ENCODE measurements around the gene ABCC1. TPM values are rescaled to one million over a fixed set of nuclear protein-coding genes. Genes with fewer than 3 reads are reported as not detected.
"Not testable (repeated sequence)": the region's sequence is repeated elsewhere in the genome, so short reads cannot be mapped to it uniquely, and the experiment has no call there.

Gene ABCC1
- total RNA-seq, 1 experiment from 2014 or later = 35.2 TPM

- DNase-seq (ENCODE audit: low spot score) = peak; percentile 59
Measured at GRCh38 chr16:15946257-15947044, 3.0 kb upstream of the ABCC1 start.

DNA sequence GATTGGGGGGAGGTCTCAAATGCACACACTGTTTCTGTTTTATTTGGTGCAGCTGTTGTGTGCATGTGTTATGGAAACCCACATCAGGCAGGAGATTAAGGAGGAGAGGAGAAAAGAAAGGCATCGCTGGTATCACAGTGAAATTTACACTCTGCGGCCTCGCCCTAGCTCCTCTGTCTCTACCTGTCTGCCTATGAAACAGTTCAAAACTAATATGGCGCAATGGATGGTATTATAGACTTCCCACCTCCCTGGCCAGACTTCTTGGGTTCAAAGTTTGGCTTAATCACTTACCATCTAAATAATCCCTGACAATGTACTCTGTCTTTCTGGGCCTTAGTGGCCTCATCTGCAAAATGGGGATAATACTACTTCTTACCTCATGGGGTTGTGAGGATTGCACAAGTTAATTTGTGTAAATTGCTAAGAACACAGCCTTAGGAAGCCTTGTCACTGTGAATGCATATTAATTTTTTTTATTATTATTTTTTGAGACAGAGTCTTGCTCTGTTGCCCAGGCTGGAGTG, 1.4 kb upstream of the ABCC1 start:
- no peak for DNase-seq (ENCODE audit: low spot score)

DNA sequence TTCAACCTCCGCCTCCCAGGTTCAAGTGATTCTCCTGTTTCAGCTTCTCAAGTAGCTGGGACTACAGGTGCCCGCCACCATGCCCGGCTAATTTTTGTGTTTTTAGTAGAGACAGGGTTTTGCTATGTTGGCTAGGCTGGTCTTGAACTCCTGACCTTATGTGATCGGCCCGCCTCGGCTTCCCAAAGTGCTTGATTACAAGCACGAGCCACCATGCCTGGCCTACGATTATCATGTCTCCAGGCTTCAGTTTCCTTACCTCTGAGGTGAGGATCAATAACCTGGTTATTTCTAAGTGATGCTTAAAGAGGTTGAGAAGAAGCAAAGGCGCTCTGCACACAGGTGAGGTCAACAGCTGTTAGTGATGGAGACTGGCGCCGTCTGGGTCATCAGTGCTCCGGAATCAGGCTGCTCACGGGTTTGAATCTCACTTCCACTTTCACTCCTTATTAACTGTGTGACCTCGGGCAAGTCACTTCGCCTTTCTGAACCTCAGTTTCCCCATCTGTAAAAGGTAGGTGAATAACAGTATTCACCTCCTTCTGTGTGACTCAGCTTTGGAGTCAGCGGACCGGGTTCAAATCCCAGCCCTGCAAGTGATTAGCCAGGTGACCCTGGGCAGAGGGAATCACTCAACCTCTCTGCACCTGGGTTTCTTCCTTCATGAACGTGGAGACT, 745 bp upstream of the ABCC1 start:
- DNase-seq (ENCODE audit: low spot score) = peak; percentile 5

- peak; percentile 55 for DNase-seq (ENCODE audit: low spot score)
Measured at GRCh38 chr16:15950161-15950854, 892 bp downstream of the ABCC1 start.

- no peak for DNase-seq (ENCODE audit: low spot score)
Measured at GRCh38 chr16:15950869-15951268, 1.5 kb downstream of the ABCC1 start.

- no peak for DNase-seq (ENCODE audit: low spot score)
Measured at GRCh38 chr16:15951852-15952251, 2.4 kb downstream of the ABCC1 start.

DNA sequence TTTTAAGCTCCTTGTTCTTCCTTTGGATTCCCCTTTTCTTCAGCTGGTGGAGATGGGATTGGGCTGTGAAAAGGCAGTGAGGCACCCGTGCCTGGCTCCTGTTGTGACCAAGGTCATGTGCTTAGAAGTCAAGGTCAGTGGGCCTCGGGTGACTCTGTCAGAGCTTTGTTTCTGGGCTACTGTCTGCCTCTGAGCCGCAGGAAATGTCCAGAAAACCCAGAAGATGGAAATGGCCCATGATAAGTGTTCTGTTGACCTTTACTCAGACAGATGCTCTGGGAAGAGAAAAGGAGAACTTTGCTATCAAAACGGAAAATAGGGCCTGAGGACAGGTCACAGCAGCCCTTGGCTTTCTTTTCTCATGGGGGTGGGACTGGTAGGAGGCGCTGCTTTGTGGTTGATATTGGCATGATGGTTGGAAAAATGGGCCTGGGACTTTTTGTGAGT, 2.9 kb downstream of the ABCC1 start:
- no peak for DNase-seq (ENCODE audit: low spot score)

GRCh38 chr16:15953477-15953876, 4.1 kb downstream of the ABCC1 start:
- no peak for DNase-seq (ENCODE audit: low spot score)

DNA sequence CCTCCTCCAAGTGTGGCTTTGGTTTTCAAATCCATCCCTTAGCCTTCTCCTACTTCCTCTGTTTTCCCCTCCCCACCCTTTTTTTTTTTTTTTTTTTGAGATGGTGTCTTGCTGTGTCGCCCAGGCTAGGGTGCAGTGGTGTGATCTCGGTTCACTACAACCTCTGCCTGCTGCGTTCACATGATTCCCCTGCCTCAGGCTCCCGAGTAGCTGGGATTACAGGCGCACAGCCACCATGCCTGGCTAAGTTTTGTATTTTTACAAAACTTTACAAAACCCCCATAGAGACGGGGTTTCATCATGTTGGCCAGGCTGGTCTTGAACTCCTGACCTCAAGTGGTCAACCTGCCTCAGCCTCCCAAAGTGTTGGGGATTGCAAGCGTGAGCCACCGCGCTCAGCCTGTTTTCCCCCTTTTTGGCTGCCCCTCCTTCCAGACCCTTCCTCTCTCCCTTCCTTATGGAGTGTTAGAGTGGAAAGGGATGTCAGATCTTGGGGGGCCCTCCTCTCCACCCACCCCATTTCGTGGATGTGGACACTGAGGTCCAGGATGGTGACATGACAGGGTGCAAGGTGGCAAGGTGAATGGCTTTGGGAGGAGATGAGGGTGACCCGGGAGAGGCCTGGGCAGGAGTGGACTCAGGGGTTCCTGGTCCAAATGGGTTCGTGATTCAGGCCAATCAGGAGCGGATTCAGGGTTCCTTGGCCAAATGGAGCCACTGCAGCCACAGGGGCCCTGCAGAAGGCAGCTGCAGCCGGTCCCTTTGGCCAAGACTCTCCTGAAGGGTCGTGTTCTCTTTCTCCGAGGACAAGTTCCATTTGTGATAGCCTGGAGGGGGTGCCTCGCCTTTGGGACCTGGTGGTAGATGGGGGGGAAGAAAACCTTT, 4.8 kb downstream of the ABCC1 start:
- no peak for DNase-seq (ENCODE audit: low spot score)

GRCh38 chr16:15954814-15955151, 5.4 kb downstream of the ABCC1 start:
- DNase-seq (ENCODE audit: low spot score) = no peak

DNA sequence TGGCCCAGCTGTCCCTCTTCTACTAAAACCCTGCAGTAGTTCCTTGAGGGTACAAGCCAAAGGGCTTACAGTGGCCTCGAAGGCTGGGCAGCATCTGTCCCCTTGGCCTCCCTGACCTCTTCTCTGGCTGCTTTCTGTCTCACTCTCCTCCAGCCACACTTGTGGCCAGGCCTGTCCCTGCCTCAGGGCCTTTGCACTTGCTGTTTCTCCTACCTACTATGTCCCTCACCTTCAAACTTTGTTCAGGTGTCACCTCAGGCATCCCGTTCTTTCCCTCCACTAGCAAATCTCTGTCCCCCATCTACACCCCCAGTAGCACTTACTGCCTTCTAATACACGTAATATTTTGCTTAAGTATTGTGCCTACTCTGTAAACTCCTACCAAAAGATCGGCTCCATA, 6.0 kb downstream of the ABCC1 start:
- no peak for DNase-seq (ENCODE audit: low spot score)

GRCh38 chr16:15956106-15956505, 6.7 kb downstream of the ABCC1 start:
- not testable (repeated sequence) for DNase-seq (ENCODE audit: low spot score)

DNA sequence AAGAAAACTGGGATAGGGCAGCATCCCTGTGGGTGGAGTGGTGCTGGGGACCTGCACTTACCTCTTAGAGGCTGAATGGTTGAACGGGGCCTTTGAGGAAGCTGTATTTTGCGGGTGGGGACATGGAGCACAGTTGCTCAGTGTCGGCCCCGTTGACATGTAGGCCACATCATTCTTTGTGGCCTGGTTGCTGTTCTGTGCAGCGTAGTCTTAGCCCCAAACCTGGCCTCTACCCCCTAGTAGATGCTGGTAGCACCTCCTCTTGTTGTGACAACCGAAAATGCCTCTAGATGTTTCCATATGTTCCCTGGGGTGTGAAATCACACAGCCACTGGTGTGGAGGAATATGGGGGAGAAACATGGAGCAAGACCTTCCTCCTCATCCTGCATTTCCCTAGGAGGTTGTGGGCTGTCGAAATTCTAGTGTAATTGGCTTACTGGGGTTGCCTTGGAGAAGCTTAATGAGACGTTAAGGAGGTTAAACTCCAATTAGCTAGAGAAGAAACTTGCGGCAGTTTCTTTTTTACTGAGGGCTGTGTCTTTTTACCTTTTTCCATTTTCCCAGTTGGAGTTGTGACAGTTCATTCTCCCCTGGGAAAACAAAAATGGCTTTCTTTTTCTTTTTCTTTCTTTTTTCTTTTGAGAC, 9.4 kb downstream of the ABCC1 start:
- no peak for DNase-seq (ENCODE audit: low spot score)

- DNase-seq (ENCODE audit: low spot score) = no peak
Measured at GRCh38 chr16:15960124-15960971, 10.9 kb downstream of the ABCC1 start.

DNA sequence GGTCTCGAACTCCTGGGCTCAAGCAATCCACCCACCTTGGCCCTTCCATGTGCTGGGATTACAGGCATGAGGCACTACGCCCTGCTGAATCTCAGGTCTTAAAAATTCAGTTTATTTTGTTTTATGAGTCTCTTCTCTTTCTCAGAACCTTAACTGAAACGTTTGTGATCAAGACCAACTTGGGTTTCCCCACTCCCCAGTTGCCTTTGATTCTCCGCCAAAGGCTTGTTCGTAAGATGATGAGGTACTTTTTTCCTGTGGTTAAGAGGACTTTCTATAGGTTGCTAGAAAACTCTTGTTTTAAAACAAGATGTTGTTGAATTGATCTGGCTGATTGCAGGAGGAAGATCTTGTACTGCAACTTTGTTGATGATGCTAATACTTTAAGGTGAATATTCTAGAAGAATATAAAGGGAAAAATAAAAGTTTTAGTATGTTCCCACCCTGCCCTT, 11.7 kb downstream of the ABCC1 start:
- DNase-seq (ENCODE audit: low spot score) = no peak

GRCh38 chr16:15961571-15962090, 12.2 kb downstream of the ABCC1 start:
- DNase-seq (ENCODE audit: low spot score) = no peak

- no peak for DNase-seq (ENCODE audit: low spot score)
Measured at GRCh38 chr16:15963307-15963910, 14.0 kb downstream of the ABCC1 start.

DNA sequence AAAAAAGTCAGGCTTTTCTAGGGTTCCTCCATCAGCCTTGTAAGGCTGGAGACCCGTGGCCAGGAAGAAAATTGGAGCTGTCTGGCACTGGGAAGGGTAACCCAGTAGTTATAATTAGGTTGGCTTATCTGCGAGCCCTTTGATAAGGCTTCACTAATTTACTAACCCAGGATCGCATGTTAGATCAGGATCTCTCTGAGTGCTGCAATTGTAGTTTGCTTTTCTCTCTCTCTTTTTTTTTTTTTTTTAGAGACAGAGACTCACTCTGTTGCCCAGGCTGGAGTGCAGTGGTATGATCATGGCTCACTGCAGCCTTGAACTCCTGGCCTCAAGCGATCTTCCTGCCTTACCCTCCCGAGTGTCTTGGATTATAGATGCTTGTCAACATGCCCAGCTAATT, 17.0 kb downstream of the ABCC1 start:
- no peak for DNase-seq (ENCODE audit: low spot score)
